Gastroesophageal sphincter (tissue), 4 donors: ENCODE measurements around the gene CD46. TPM values are rescaled to one million over a fixed set of nuclear protein-coding genes. Genes with fewer than 3 reads are reported as not detected.
"Not testable (repeated sequence)": the region's sequence is repeated elsewhere in the genome, so short reads cannot be mapped to it uniquely, and the experiment has no call there.

Experiments
- ATAC-seq: fragments of 150-250 bp; one replicate; pipeline ENCODE4 v1.9.1; 2016; ENCODE audit warnings: mild to moderate bottlenecking, moderate library complexity
- H3K27ac ChIP-seq, 4 donors: fragments of 200-600 bp; sonication (generic) in 3 of 4; 1 replicate in 3 of 4; 2 replicates in 1 of 4; pipeline ENCODE4 v1.5.1; 2016 to 2019
- H3K27me3 ChIP-seq: fragments of 200-600 bp; sonication (generic); one replicate; pipeline ENCODE4 v1.5.1; 2019
- H3K36me3 ChIP-seq, 2 donors: fragments of 200-600 bp; sonication (generic); one replicate each; pipeline ENCODE4 v1.5.1; 2019; ENCODE audit warnings: control low read depth in 1 of 2
- H3K4me1 ChIP-seq, 3 donors: fragments of 200-600 bp; sonication (generic); 1 replicate in 2 of 3; 2 replicates in 1 of 3; pipeline ENCODE4 v1.5.1; 2016 to 2019; ENCODE audit warnings: control low read depth in 2 of 3
- H3K4me3 ChIP-seq, 2 donors: fragments of 200-600 bp; sonication (generic); one replicate each; pipeline ENCODE4 v1.5.1; 2019; ENCODE audit warnings: mild to moderate bottlenecking in 1 of 2, moderate library complexity in 1 of 2
- H3K9me3 ChIP-seq, 3 donors: fragments of 200-600 bp; sonication (generic); one replicate each; pipeline ENCODE4 v1.5.1; 2017 to 2019; ENCODE audit warnings: control low read depth in 2 of 3
- EP300 ChIP-seq: sonication (generic); formaldehyde crosslinking; IDR thresholded peaks from one replicate; pipeline ENCODE4 v1.6.1; 2017; ENCODE audit warnings: antibody characterized with exemption, mild to moderate bottlenecking
- POLR2A ChIP-seq, 2 donors: fragments of 450-650 bp; IDR thresholded peaks; one replicate each; pipeline ENCODE4 v1.6.1; 2017; ENCODE audit warnings: antibody characterized with exemption in 2 of 2, mild to moderate bottlenecking in 2 of 2, moderate library complexity in 1 of 2
- POLR2AphosphoS5 ChIP-seq: sonication (generic); formaldehyde crosslinking; IDR thresholded peaks from one replicate; pipeline ENCODE4 v1.6.1; 2017; ENCODE audit warnings: antibody characterized with exemption
- WGBS, 2 donors: methylation state at CpG; one replicate each; pipeline ENCODE4 v1.1.5; 2018; ENCODE audit warnings: low coverage in 1 of 2; 5-methylcytosine and 5-hydroxymethylcytosine counted together
- total RNA-seq, 4 donors: library from RNA; depleted of rRNA; stranded (reverse); fragments of >200 nt; gene quantifications; one replicate each; pipeline ENCODE4 v1.1.0, GENCODE V29; 2016
- TF ChIP-seq, protein P1 (sequence below), 4 experiments: fragments of 200-600 bp in 2 of 4; fragments of 450-650 bp in 2 of 4; sonication (generic) in 1 of 4; IDR thresholded peaks; one replicate each; pipeline ENCODE4 v1.5.1; 2017 to 2019; ENCODE audit warnings: antibody characterized with exemption in 4 of 4, mild to moderate bottlenecking in 2 of 4, moderate library complexity in 2 of 4

The CD46 gene
- 100 to 1,000 TPM in 2 of 4 donors, 10 to 100 TPM in 2; 69.1 to 117 (median 98.6) TPM for total RNA-seq

DNA sequence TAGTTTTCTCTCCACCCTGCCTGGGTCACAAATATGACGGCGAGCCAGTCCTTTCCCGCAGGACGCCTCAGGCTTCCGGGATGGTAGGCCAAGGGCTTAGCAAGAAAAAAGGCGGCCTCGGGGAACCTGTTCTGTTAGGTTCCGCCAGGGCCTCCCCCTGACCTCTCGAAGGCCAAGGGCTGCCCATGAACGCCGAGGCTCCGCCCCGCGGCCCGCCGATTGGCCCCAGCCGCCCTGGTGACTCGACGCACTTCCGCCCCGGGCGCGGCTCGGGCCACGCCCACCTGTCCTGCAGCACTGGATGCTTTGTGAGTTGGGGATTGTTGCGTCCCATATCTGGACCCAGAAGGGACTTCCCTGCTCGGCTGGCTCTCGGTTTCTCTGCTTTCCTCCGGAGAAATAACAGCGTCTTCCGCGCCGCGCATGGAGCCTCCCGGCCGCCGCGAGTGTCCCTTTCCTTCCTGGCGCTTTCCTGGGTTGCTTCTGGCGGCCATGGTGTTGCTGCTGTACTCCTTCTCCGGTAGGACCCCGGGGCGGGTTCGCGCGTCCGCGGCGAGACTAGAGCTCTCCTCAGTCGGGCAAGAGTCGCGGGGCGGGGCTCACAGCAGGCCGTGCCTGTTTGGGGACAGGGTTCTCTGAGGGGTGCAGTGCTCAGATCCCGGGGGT is at the start of gene CD46:
Gene CD46 (plus strand): TSS at position 265 of the 666 bp plus-strand sequence. CDS start 159 bp downstream, at position 424.
- H3K9me3 ChIP-seq = no peaks in the 10 kb centered on the region
- peaks cover 0 to 2% of the 10 kb centered on the region in 2 donors for H3K36me3 ChIP-seq
- WGBS, 2 donors = 1% methylated on average over 8 of the region's 55 CpGs; no CpG with 5 or more reads in 1 of the 2 donors
- H3K4me1 ChIP-seq = peaks cover 4 to 56% (median 18%) of the 10 kb centered on the region in 3 donors
- TF ChIP-seq POLR2AphosphoS5 (peak; percentile 92), POLR2A (IDR thresholded peaks at IDR 0.05) (peak; percentile 79 to 82), EP300 (no peak)
- TF ChIP-seq, protein P1, sequence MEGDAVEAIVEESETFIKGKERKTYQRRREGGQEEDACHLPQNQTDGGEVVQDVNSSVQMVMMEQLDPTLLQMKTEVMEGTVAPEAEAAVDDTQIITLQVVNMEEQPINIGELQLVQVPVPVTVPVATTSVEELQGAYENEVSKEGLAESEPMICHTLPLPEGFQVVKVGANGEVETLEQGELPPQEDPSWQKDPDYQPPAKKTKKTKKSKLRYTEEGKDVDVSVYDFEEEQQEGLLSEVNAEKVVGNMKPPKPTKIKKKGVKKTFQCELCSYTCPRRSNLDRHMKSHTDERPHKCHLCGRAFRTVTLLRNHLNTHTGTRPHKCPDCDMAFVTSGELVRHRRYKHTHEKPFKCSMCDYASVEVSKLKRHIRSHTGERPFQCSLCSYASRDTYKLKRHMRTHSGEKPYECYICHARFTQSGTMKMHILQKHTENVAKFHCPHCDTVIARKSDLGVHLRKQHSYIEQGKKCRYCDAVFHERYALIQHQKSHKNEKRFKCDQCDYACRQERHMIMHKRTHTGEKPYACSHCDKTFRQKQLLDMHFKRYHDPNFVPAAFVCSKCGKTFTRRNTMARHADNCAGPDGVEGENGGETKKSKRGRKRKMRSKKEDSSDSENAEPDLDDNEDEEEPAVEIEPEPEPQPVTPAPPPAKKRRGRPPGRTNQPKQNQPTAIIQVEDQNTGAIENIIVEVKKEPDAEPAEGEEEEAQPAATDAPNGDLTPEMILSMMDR (IDR thresholded peaks at IDR 0.05) = peak in 2 of 4 experiments; percentile 31 to 32
- peak within 1 kb of the TSS; percentile 76 to 92 (median 88) for H3K27ac ChIP-seq
- H3K4me3 ChIP-seq = peak within 1 kb of the TSS; percentile 43 to 89
- no peaks in the 10 kb centered on the region for H3K27me3 ChIP-seq
- ATAC-seq = peak; percentile 100

DNA sequence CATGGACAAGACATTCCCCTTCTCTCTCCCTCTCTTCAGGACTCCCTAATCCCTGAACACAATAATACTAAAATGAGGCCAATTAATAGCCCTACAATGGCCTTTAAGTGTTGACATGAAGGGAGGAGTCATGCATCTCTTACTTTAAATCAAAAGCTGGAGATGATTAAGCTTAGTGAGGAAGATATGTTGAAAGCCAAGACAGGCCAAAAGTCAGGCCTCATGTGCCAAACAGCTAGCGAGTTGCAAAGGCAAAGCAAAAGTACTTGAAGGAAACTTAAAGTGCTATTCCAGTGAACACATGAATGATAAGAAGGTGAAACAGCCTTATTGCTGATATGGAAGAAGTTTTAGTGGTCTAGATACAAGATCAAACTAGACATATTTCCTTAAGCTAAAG is 49.5 kb upstream of the CD46 start:
- H3K9me3 ChIP-seq = no peaks in the 10 kb centered on the region
- H3K27ac ChIP-seq = no peak overlapping the region
- no peaks in the 10 kb centered on the region for H3K36me3 ChIP-seq
- no peak for TF ChIP-seq EP300
- TF ChIP-seq, protein P1 (IDR thresholded peaks at IDR 0.05) = no peak
- TF ChIP-seq POLR2AphosphoS5 = no peak
- no peak for TF ChIP-seq POLR2A (IDR thresholded peaks at IDR 0.05)
- 60 to 88% methylated on average over 1 of the region's 1 CpG for WGBS, 2 donors
- no peaks in the 10 kb centered on the region for H3K27me3 ChIP-seq
- no peak for ATAC-seq
- H3K4me1 ChIP-seq = no peaks in the 10 kb centered on the region
- no peak overlapping the region for H3K4me3 ChIP-seq

DNA sequence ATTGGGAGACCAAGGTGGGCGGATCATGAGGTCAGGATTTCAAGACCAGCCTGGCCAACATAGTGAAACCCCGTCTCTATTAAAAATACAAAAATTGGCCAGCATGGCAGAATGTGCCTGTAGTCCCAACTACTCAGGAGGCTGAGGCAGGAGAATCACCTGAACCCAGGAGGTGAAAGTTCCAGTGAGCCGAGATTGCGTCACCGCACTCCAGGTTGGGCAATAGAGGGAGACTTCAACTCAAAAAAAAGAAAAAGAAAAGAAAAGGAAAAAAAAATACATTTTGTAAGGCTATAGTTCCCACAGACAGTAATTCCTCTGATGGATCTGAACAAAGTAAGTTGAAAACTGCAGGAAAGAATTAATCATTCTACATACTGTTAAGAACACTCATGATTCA is 48.1 kb upstream of the CD46 start:
- H3K27me3 ChIP-seq = no peaks in the 10 kb centered on the region
- 58 to 93% methylated on average over 2 to 3 of the region's 5 CpGs for WGBS, 2 donors
- TF ChIP-seq, protein P1 (IDR thresholded peaks at IDR 0.05) = no peak
- TF ChIP-seq EP300 = no peak
- TF ChIP-seq POLR2AphosphoS5 = no peak
- TF ChIP-seq POLR2A (IDR thresholded peaks at IDR 0.05) = no peak

DNA sequence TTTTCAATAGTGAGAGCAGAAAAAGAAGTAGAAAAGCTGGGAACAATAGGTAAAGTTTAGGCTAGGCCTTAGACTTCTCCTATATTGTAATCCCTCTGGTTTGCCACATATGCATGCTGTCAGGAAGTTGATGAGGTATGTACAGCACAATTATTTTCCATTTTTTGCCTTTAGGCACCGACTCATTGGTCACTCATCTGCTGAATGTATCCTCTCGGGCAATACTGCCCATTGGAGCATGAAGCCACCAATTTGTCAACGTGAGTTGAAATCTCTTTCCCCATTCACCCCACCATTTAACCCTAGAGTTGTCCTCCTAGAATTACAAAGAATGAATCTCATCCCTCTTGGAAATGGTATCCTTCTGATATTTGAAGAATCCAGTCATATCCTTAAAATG is 43.9 kb upstream of the CD46 start:
- ATAC-seq, H3K4me1 ChIP-seq, H3K27me3 ChIP-seq, H3K27ac ChIP-seq, H3K9me3 ChIP-seq, H3K36me3 ChIP-seq, H3K4me3 ChIP-seq: not testable (repeated sequence)
- WGBS, 2 donors = 64 to 69% methylated on average over 3 of the region's 3 CpGs

More for the DNA sequence above, 48.1 kb upstream of the CD46 start:
- H3K9me3 ChIP-seq = no peaks in the 10 kb centered on the region
- ATAC-seq = no peak
- H3K36me3 ChIP-seq = no peaks in the 10 kb centered on the region
- H3K4me1 ChIP-seq = no peaks in the 10 kb centered on the region
- no peak overlapping the region for H3K27ac ChIP-seq
- H3K4me3 ChIP-seq = no peak overlapping the region

DNA sequence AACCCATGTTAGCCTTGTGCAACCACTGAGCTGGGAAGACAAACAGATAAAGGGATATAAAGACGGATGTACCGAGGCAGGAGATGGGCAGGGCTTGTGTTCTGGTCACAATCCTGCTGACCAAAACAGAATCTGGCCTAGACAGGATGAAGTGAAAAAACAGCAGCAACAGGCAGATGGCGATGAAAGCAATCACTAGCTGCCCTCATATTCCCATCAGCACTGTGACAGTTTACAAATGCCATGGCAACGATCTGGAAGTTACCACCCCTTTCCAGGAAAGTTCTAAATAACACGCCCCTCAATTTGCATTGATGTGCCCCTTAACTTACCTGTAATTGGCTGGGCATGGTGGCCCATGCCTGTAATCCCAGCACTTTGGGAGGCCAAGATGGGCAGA is 40.6 kb upstream of the CD46 start:
- Histone ChIP-seq H3K36me3 (no peaks in the 10 kb centered on the region), H3K27me3 (no peaks in the 10 kb centered on the region), H3K9me3 (no peaks in the 10 kb centered on the region), H3K4me3 (no peak overlapping the region), H3K27ac (no peak overlapping the region), H3K4me1 (no peaks in the 10 kb centered on the region)
- TF ChIP-seq POLR2A (IDR thresholded peaks at IDR 0.05) = no peak
- TF ChIP-seq, protein P1 (IDR thresholded peaks at IDR 0.05) = no peak
- TF ChIP-seq POLR2AphosphoS5 = no peak
- TF ChIP-seq EP300 = no peak
- no peak for ATAC-seq
- 39 to 72% methylated on average over 3 to 4 of the region's 5 CpGs for WGBS, 2 donors

DNA sequence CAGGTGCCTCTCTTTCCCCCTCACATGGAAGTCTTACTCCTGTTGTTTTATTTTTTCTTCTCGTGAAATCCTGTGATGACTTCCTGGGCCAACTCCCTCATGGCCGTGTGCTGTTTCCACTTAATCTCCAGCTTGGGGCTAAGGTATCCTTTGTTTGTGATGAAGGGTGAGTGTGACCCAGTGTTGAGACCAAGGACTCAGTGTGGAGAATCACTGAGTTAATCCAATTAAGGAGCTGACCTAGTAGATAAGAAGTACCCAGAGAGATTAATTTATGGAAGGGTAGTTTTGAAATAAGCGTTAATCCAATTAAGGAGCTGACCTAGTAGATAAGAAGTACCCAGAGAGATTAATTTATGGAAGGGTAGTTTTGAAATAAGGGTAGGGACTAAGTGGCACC is 39.2 kb upstream of the CD46 start:
- not testable (repeated sequence) for ATAC-seq, H3K27ac ChIP-seq, H3K4me1 ChIP-seq, H3K4me3 ChIP-seq, H3K9me3 ChIP-seq, H3K27me3 ChIP-seq, H3K36me3 ChIP-seq
- 42% methylated on average over 3 of the region's 3 CpGs; no CpG with 5 or more reads in 1 of the 2 donors for WGBS, 2 donors
